ENCODE measurements around the gene TSPAN9. TPM values are rescaled to one million over a fixed set of nuclear protein-coding genes. Genes with fewer than 3 reads are reported as not detected.
A peak's percentile ranks its signal among the peaks of the same experiment; 100 is the strongest.

The TSPAN9 gene
- total RNA-seq, 1 donor = 8.1 TPM

DNA sequence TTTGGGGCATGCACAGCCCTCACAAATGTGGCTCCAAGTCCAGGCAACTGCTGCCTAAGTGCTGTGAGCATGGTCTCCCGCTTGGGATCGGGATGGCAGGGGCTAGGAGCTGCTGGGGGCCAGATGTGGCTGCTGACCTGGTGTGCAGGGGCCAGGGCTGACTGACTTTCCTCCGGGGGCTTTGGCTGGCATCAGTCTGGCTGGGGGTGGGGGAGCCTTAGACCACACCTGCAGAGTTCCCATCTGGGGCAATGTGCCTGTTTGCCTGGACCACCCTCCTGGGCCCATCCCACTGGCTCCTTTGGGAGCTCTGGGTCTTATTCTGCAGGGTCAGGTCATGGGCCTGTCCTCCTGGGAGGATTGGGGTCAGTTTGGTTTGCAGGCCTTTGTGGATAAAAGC lies 90.5 kb downstream of the TSPAN9 start:
- DNase-seq (ENCODE audit: low read depth) = no peak
- TF ChIP-seq, protein P1, sequence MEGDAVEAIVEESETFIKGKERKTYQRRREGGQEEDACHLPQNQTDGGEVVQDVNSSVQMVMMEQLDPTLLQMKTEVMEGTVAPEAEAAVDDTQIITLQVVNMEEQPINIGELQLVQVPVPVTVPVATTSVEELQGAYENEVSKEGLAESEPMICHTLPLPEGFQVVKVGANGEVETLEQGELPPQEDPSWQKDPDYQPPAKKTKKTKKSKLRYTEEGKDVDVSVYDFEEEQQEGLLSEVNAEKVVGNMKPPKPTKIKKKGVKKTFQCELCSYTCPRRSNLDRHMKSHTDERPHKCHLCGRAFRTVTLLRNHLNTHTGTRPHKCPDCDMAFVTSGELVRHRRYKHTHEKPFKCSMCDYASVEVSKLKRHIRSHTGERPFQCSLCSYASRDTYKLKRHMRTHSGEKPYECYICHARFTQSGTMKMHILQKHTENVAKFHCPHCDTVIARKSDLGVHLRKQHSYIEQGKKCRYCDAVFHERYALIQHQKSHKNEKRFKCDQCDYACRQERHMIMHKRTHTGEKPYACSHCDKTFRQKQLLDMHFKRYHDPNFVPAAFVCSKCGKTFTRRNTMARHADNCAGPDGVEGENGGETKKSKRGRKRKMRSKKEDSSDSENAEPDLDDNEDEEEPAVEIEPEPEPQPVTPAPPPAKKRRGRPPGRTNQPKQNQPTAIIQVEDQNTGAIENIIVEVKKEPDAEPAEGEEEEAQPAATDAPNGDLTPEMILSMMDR (IDR thresholded peaks at IDR 0.05; ENCODE audit: insufficient read depth, low read length) = no peak
- no peak overlapping the region for H3K4me3 ChIP-seq (ENCODE audit: low read depth, low read length)

DNA sequence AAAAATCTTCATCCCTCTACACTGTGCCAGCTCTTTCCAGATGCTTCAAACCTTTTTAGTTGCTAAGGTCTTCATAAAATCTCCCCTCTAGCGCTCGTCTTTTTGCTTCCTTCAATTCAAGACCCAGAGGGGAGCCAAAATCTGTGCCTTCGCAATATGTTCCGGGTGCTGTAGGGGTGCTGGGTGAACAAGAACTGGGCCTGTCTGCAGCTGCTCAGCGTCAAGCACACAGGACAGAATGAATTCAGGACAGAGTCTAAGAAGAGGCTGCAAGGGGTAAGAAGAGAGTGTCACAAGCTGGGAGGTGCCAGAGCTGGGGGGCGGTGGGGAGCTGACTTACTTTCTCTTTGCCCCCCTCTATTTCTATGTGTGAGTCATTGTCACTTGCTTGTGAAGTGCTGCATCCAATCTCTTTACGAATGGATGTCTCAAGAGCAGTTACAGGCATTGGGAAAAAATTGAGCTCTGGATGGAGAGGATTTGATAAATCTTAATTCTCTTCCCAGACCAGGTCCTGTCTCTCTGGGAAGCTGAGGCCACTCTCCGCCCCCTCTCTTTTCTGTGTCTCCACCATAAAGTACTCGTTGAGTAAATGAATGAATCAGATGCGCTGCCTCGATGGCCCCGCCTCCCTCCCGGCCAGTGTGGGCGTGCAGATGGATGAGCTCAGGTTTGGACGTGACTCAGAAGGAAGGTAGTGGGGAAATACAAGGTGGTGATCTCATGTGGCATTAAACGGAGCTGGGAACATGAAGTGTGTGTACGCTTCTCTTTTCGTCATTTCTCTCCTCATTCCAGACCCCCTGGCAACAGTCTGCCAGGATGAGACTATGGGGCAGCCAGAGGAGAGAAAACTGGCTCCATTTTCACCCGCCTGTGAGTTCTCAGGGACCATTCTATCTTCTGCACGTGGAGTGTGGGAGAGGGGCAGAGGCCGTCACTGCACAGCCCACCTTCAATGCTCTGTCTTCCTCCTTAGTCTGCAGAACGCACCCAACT lies 91.3 kb downstream of the TSPAN9 start:
- no peak overlapping the region for H3K4me3 ChIP-seq (ENCODE audit: low read depth, low read length)
- DNase-seq (ENCODE audit: low read depth) = peak; percentile 60
- TF ChIP-seq, protein P1 (IDR thresholded peaks at IDR 0.05; ENCODE audit: insufficient read depth, low read length) = no peak

DNA sequence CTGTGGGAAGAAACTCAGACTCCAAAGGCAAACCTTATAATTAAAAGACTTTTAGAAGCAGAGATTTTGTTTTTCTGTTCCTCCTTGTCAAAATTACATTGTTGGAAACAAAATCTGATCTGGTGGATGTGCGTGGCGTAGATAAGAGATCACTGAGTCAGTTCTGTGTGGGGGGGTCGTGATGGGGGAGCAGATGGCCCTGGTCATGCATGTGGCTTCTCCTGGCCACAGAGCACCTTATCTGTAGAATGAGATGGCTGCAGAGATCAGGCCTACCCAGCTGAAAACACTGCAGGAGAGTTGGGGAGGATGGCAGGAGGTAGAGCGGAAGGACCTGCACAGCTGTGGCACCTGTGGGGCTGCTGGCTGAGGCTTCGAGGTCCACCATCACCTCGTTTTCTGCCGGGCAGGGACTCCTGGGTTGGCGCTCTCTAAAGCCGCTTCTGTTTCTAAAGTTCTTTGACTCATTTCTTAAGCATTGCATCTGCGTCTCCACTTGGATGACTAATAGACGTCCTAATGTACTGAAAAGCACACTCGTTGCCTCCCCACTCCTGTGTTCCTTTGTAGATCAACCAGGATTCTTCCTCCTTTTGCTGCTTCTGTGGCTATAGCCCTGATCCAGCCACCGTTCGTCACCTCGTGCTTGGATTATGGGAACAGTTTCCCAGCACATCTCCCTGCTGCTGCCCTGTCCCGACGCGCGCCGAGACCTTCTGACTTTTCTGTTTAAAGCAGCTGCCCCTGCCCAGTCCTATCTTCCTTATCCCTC lies 93.4 kb downstream of the TSPAN9 start:
- peak; percentile 67 for DNase-seq (ENCODE audit: low read depth)
- TF ChIP-seq, protein P1 (IDR thresholded peaks at IDR 0.05; ENCODE audit: insufficient read depth, low read length) = no peak
- H3K4me3 ChIP-seq (ENCODE audit: low read depth, low read length) = no peak overlapping the region

DNA sequence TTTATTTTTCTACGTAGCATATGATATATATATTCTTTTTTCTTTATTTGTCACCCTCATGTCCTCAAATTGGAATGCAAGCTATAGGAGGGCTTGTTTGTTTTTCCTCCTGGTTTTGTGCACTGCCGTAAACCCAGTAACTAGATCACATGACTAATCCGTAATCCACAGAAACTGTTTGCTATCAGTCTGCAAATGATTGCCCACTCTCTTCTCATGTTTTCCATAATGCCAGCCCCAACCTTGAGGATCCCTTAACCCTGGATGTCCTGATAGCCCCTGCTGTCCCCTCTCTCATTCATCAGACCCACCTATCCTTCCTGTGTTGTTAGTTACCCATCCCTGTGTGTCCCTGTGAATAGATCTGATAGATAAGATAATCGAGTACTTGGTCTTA lies 94.0 kb downstream of the TSPAN9 start:
- DNase-seq (ENCODE audit: low read depth) = no peak
- H3K4me3 ChIP-seq (ENCODE audit: low read depth, low read length) = no peak overlapping the region
- TF ChIP-seq, protein P1 (IDR thresholded peaks at IDR 0.05; ENCODE audit: insufficient read depth, low read length) = no peak

DNA sequence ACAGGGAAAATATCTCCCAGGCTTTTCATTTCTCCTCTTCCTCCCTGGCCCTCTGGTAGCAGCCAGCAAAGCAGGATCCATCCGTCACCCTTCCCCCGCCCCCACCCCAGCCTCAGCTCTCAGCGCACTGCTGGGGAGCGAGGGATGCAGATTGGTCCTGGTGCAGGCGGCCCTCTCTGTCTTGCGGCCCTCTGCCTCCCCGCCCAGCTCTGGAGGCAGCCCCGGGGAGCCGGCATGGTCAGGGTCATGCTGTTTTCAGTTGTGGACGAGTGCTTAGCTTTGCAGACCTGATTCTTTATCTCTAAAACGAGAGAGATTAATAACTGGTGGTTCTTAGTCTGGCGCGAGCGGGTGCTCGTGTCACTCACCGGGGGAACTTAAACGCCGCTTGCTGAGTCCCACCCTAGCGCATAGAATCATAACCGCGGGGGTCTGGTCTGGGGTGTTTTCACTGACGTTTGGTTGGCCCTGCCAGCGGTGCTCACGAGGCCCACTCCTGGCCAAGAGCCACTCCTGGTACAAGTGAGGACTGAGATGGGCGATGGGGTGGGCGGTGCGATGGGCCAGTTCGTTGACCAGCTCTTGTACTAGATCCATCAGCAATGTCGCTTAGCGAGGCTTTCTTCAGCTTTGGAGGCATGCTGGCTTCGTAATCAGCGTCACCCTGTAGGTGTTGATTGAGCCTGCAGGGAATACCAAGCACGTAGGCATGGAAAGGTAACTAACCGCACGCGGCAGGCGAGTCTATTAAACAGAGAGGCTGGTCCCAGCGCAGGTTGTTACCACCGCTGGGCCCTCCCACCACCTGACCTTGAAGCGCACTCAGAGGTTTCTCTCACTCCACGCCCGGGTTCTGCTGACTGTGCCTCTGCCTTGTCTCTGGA lies 95.2 kb downstream of the TSPAN9 start:
- H3K4me3 ChIP-seq (ENCODE audit: low read depth, low read length) = no peak overlapping the region
- no peak for DNase-seq (ENCODE audit: low read depth)
- TF ChIP-seq, protein P1 (IDR thresholded peaks at IDR 0.05; ENCODE audit: insufficient read depth, low read length) = no peak

DNA sequence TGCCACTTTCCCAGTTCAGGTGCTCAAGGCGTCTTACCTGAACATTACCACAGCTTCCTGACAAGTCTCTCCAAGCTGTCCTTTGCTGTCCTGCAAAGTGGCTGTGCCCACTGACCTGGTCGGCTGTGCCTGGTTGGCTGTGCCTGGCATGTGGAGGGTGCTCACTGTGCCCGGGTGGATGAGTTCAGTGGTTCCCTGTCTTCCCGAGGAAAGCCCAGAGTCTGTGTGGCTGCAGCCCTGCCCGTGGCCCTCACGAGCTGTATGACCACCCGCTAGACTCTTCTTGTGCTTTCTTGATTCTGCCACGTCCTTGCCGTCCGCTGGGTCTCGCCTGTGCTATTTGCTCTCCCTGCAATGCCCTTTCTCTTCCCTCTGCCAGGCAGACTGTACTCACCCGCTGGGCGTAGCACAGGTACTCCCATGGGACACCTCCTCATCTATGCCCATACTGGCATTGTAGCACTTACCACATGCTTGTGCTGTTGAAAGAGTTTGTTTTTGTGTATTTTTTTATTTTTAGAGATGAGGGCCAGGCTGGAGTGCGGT lies 95.9 kb downstream of the TSPAN9 start:
- H3K4me3 ChIP-seq (ENCODE audit: low read depth, low read length) = no peak overlapping the region
- no peak for DNase-seq (ENCODE audit: low read depth)
- TF ChIP-seq, protein P1 (IDR thresholded peaks at IDR 0.05; ENCODE audit: insufficient read depth, low read length) = no peak

Measured in fibroblast of the aortic adventitia (primary cell).